ENCODE measurements around the gene VANGL1. TPM values are rescaled to one million over a fixed set of nuclear protein-coding genes. Genes with fewer than 3 reads are reported as not detected.
A peak's percentile ranks its signal among the peaks of the same experiment; 100 is the strongest.

Gene VANGL1
- total and polyA plus RNA-seq, 4 donors = 1.6 to 10.9 (median 5.4) TPM

DNA sequence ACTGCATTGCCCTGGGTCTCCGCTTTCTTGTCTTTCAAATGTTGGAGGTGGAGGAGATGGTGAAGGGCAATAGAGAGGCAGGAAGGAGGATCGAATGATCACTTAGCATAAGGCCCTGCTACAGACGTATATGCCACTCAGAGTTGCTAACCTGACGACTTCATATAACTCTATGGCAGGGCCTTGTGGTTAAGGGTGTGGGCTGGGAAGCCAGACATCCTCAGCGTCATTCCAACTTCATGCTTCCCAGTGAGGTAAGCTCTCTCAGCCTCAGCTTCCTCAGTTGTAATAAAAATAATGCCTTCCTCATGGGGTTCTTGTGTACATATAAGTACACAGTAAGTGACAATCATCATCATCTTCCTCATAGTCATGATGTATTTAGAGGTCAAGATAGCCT lies 72.1 kb downstream of the VANGL1 start:
- no peak overlapping the region for H3K27ac ChIP-seq (ENCODE audit: low read depth in 1 of 2, low read length in 1 of 2)
- ATAC-seq (ENCODE audit: insufficient read depth, low FRiP score) = no peak
- no peak overlapping the region for H3K4me3 ChIP-seq

DNA sequence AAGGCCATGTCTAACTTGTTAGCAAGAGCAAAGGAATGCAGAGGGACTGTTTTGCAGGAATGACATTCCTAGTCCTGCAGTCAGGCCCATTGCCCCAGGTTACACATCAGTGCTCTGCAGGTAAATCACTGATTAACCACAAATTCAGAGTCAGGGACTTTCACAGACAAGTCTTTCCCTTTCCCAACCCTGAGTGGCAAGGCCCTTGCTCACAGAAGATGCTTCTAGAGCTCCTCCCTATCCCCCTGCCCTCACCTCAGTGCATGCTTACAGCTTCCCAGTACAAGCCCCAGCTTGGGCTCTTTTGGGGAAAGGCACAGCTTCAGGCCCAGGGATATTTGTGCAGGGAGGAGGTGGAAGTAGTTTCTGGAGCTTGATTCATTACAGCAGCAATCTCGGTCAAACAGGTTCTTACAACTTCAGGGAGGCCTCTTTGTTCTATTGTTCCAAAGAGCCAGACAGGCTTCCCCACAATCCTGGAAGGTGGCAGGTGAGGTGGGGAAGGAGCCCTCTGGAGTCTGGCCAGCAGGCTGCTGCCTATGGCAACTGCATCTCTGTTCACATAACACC lies 72.9 kb downstream of the VANGL1 start:
- no peak overlapping the region for H3K27ac ChIP-seq (ENCODE audit: low read depth in 1 of 2, low read length in 1 of 2)
- H3K27me3 ChIP-seq (ENCODE audit: control insufficient read depth in 3 of 3, insufficient read depth in 3 of 3, low read length in 2 of 3) = no peaks in the 10 kb centered on the region
- peak overlapping the region in 1 of 2 donors; percentile 51 for H3K9ac ChIP-seq (ENCODE audit: insufficient read depth in 1 of 2, low read length in 2 of 2)
- peaks cover 0 to 10% (median 0%) of the 10 kb centered on the region in 5 donors for H3K4me1 ChIP-seq (ENCODE audit: control insufficient read depth in 5 of 5, insufficient read depth in 5 of 5, low read length in 5 of 5)
- TF ChIP-seq, protein P1, sequence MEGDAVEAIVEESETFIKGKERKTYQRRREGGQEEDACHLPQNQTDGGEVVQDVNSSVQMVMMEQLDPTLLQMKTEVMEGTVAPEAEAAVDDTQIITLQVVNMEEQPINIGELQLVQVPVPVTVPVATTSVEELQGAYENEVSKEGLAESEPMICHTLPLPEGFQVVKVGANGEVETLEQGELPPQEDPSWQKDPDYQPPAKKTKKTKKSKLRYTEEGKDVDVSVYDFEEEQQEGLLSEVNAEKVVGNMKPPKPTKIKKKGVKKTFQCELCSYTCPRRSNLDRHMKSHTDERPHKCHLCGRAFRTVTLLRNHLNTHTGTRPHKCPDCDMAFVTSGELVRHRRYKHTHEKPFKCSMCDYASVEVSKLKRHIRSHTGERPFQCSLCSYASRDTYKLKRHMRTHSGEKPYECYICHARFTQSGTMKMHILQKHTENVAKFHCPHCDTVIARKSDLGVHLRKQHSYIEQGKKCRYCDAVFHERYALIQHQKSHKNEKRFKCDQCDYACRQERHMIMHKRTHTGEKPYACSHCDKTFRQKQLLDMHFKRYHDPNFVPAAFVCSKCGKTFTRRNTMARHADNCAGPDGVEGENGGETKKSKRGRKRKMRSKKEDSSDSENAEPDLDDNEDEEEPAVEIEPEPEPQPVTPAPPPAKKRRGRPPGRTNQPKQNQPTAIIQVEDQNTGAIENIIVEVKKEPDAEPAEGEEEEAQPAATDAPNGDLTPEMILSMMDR (IDR thresholded peaks at IDR 0.05; ENCODE audit: control extremely low read depth, extremely low read depth) = no peak
- DNase-seq = peak; percentile 73 to 86 (median 84)
- peaks cover 0 to 1% (median 0%) of the 10 kb centered on the region in 4 donors for H3K9me3 ChIP-seq (ENCODE audit: control insufficient read depth in 4 of 4, insufficient read depth in 3 of 4, low read length in 3 of 4)
- H3K36me3 ChIP-seq (ENCODE audit: control insufficient read depth in 4 of 4, insufficient read depth in 4 of 4, low read length in 4 of 4) = peaks cover 0 to 3% (median 0%) of the 10 kb centered on the region in 4 donors
- H3K4me3 ChIP-seq = no peak overlapping the region
- ATAC-seq (ENCODE audit: insufficient read depth, low FRiP score) = no peak
- 68 to 81% methylated on average over 1 of the region's 1 CpG for WGBS, 2 donors

More for the DNA sequence above, 72.1 kb downstream of the VANGL1 start:
- WGBS, 2 donors = 80 to 90% methylated on average over 5 of the region's 5 CpGs
- no peak for DNase-seq
- peaks cover 0 to 10% (median 0%) of the 10 kb centered on the region in 5 donors for H3K4me1 ChIP-seq (ENCODE audit: control insufficient read depth in 5 of 5, insufficient read depth in 5 of 5, low read length in 5 of 5)
- no peaks in the 10 kb centered on the region for H3K27me3 ChIP-seq (ENCODE audit: control insufficient read depth in 3 of 3, insufficient read depth in 3 of 3, low read length in 2 of 3)
- peaks cover 0 to 1% (median 0%) of the 10 kb centered on the region in 4 donors for H3K9me3 ChIP-seq (ENCODE audit: control insufficient read depth in 4 of 4, insufficient read depth in 3 of 4, low read length in 3 of 4)
- H3K9ac ChIP-seq (ENCODE audit: insufficient read depth in 1 of 2, low read length in 2 of 2) = peak overlapping the region in 1 of 2 donors; percentile 51
- TF ChIP-seq, protein P1 (IDR thresholded peaks at IDR 0.05; ENCODE audit: control extremely low read depth, extremely low read depth) = no peak
- peaks cover 0 to 3% (median 0%) of the 10 kb centered on the region in 4 donors for H3K36me3 ChIP-seq (ENCODE audit: control insufficient read depth in 4 of 4, insufficient read depth in 4 of 4, low read length in 4 of 4)

DNA sequence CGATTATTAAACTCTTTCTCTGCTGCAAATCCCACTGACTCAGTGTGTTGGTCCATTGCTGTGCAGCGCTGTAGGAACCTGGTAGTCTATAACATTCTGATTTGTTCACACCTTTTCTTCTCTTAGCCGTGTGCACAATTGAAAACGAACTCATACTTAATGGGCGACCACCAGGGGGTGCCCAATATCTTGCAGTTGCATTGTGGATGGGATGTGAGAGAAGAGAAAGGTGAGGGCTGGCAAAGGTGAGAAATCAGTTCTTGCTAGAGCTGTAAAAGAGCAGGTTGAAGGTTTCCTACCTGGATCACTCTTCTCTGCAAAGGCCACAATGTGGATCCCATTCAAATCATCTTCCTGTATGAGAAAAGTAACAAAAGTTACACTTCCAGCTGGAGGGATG lies 75.8 kb downstream of the VANGL1 start:
- Histone ChIP-seq H3K4me1 (ENCODE audit: control insufficient read depth in 5 of 5, insufficient read depth in 5 of 5, low read length in 5 of 5) (peaks cover 0 to 10% (median 0%) of the 10 kb centered on the region in 5 donors), H3K36me3 (ENCODE audit: control insufficient read depth in 4 of 4, insufficient read depth in 4 of 4, low read length in 4 of 4) (peaks cover 0 to 5% (median 0%) of the 10 kb centered on the region in 4 donors), H3K4me3 (no peak overlapping the region), H3K27me3 (ENCODE audit: control insufficient read depth in 3 of 3, insufficient read depth in 3 of 3, low read length in 2 of 3) (no peaks in the 10 kb centered on the region), H3K27ac (ENCODE audit: low read depth in 1 of 2, low read length in 1 of 2) (no peak overlapping the region), H3K9ac (ENCODE audit: insufficient read depth in 1 of 2, low read length in 2 of 2) (no peak overlapping the region), H3K9me3 (ENCODE audit: control insufficient read depth in 4 of 4, insufficient read depth in 3 of 4, low read length in 3 of 4) (peaks cover 0 to 1% (median 0%) of the 10 kb centered on the region in 4 donors)
- TF ChIP-seq, protein P1 (IDR thresholded peaks at IDR 0.05; ENCODE audit: control extremely low read depth, extremely low read depth) = peak; percentile 55
- 51 to 56% methylated on average over 5 of the region's 5 CpGs for WGBS, 2 donors
- ATAC-seq (ENCODE audit: insufficient read depth, low FRiP score) (no peak), DNase-seq (peak; percentile 48 to 64 (median 53))

Measured in lung (tissue), 12 donors.